ENCODE data around the gene SHROOM4.

GRCh38 chrX:50838820-50839600 lies 25.0 kb upstream of the SHROOM4 start:
- TF ChIP-seq RAD21 (IDR thresholded peaks at IDR 0.05): no peak
- TF ChIP-seq, protein P1, sequence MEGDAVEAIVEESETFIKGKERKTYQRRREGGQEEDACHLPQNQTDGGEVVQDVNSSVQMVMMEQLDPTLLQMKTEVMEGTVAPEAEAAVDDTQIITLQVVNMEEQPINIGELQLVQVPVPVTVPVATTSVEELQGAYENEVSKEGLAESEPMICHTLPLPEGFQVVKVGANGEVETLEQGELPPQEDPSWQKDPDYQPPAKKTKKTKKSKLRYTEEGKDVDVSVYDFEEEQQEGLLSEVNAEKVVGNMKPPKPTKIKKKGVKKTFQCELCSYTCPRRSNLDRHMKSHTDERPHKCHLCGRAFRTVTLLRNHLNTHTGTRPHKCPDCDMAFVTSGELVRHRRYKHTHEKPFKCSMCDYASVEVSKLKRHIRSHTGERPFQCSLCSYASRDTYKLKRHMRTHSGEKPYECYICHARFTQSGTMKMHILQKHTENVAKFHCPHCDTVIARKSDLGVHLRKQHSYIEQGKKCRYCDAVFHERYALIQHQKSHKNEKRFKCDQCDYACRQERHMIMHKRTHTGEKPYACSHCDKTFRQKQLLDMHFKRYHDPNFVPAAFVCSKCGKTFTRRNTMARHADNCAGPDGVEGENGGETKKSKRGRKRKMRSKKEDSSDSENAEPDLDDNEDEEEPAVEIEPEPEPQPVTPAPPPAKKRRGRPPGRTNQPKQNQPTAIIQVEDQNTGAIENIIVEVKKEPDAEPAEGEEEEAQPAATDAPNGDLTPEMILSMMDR (IDR thresholded peaks at IDR 0.05; ENCODE audit: low read depth, low read length, missing input control): no peak
- TF ChIP-seq GABPA (IDR thresholded peaks at IDR 0.05 in 1 of 2, conservative IDR thresholded peaks at IDR 0.05 in 1 of 2): no peak
- no peak for TF ChIP-seq MAX (IDR thresholded peaks at IDR 0.05)
- no peak for TF ChIP-seq TAF1 (conservative IDR thresholded peaks at IDR 0.05)
- TF ChIP-seq EGR1 (IDR thresholded peaks at IDR 0.05; ENCODE audit: low read depth in 2 of 2): no peak
- no peak for TF ChIP-seq JUND (IDR thresholded peaks at IDR 0.05)
- no peak for TF ChIP-seq SP1 (IDR thresholded peaks at IDR 0.05)
- no peak for TF ChIP-seq REST (IDR thresholded peaks at IDR 0.05)
- no peak for TF ChIP-seq FOXA1 (IDR thresholded peaks at IDR 0.05)
- TF ChIP-seq, protein P2, sequence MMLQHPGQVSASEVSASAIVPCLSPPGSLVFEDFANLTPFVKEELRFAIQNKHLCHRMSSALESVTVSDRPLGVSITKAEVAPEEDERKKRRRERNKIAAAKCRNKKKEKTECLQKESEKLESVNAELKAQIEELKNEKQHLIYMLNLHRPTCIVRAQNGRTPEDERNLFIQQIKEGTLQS (IDR thresholded peaks at IDR 0.05): no peak
- no peak for TF ChIP-seq YY1 (IDR thresholded peaks at IDR 0.05)
- TF ChIP-seq ZBTB33 (IDR thresholded peaks at IDR 0.05): no peak
- no peak for TF ChIP-seq HNF4A (conservative IDR thresholded peaks at IDR 0.05)

Measured in liver (tissue), 3 donors.